A549 (cell line): ENCODE results near the gene POLR3F. TPM values are rescaled to one million over a fixed set of nuclear protein-coding genes. Genes with fewer than 3 reads are reported as not detected.

Source experiments
- ATAC-seq, 2 experiments: fragments of 200-7000 bp in 1 of 2; fragments of >200 bp in 1 of 2; cut with Nextera tagmentation in 1 of 2; cut with Tn5 transposase in 1 of 2; 3 replicates each; pipeline versions ENCODE4 v1.8.0 to v1.9.1; 2018 to 2020; ENCODE audit warnings: mild to moderate bottlenecking in 1 of 2, moderate library complexity in 1 of 2
- CTCF ChIA-PET: fragments of 300-600 bp; sonication (Branson Sonifier 250); formaldehyde crosslinking; extraction: SDS; loops from one replicate; lab custom pipeline; 2021; ENCODE audit warnings: antibody characterized with exemption, inconsistent platforms; lab: Yijun Ruan, JAX
- POLR2A ChIA-PET: fragments of 350-600 bp; formaldehyde crosslinking; extraction: SDS; loops from one replicate; lab custom pipeline; 2021; ENCODE audit warnings: antibody characterized with exemption, inconsistent platforms; lab: Yijun Ruan, JAX
- DNase-seq, 2 experiments: peaks; one replicate each; pipeline versions ENCODE4 v3.0.0 to v3.0.0-alpha.2; 2011 to 2016; ENCODE audit warnings: low read depth in 1 of 2, low spot score in 1 of 2
- FAIRE-seq: peaks from 2 replicates; lab custom pipeline; 2011; peaks lifted over from hg19 to GRCh38; lab: Jason Lieb, UNC
- H3K27ac ChIP-seq, 2 experiments: fragments of >200 bp; sonication (Bioruptor Twin); formaldehyde crosslinking; 3 replicates each; pipeline ENCODE4 v1.5.1; 2016 to 2017
- H3K4me1 ChIP-seq: fragments of >200 bp; sonication (Bioruptor Twin); formaldehyde crosslinking; 3 replicates; pipeline ENCODE4 v1.6.1; 2016
- H3K4me2 ChIP-seq: fragments of >200 bp; sonication (Bioruptor Twin); formaldehyde crosslinking; 3 replicates; pipeline ENCODE4 v1.6.1; 2016
- H3K4me3 ChIP-seq: fragments of >200 bp; sonication (Bioruptor Twin); formaldehyde crosslinking; 3 replicates; pipeline ENCODE4 v1.5.1; 2016
- H3K9me3 ChIP-seq: fragments of >200 bp; sonication (Bioruptor Twin); formaldehyde crosslinking; 3 replicates; pipeline ENCODE4 v1.6.1; 2016
- ATOH8 ChIP-seq: fragments of 250-450 bp; sonication (Bioruptor Pico); IDR thresholded peaks from 2 replicates; pipeline ENCODE4 v1.5.0; 2020; ENCODE audit warnings: low read depth, mild to moderate bottlenecking, moderate library complexity
- CHD2 ChIP-seq: fragments of 150-350 bp; IDR thresholded peaks from 2 replicates; pipeline ENCODE4 v1.6.1; 2014; ENCODE audit warnings: low read length; ENCODE audit not compliant: partially characterized antibody
- CHD4 ChIP-seq: fragments of 200-600 bp; sonication (generic); IDR thresholded peaks from 2 replicates; pipeline ENCODE4 v1.6.1; 2016; ENCODE audit warnings: antibody characterized with exemption, mild to moderate bottlenecking, borderline replicate concordance
- CTCF ChIP-seq: fragments of >200 bp; sonication (Bioruptor Twin); formaldehyde crosslinking; IDR thresholded peaks from 3 replicates; pipeline ENCODE4 v1.5.1; 2016
- EHMT2 ChIP-seq: fragments of 200-600 bp; sonication (generic); IDR thresholded peaks from 2 replicates; pipeline ENCODE4 v1.6.1; 2016; ENCODE audit warnings: antibody characterized with exemption, low read depth, mild to moderate bottlenecking, moderate library complexity
- EP300 ChIP-seq, 2 experiments: fragments of >200 bp; sonication (Bioruptor Twin); formaldehyde crosslinking; IDR thresholded peaks; 2 replicates in 1 of 2; 3 replicates in 1 of 2; pipeline ENCODE4 v1.6.1; 2016 to 2017
- ESRRA ChIP-seq: fragments of 150-350 bp; IDR thresholded peaks from 2 replicates; pipeline ENCODE4 v1.6.1; 2014; ENCODE audit warnings: mild to moderate bottlenecking, low read length, borderline replicate concordance
- FOSL2 ChIP-seq, 2 experiments: fragments of 450-650 bp in 1 of 2; fragments of >200 bp in 1 of 2; sonication (Bioruptor Twin) in 1 of 2; formaldehyde crosslinking; IDR thresholded peaks; 2 replicates each; pipeline versions ENCODE4 v1.5.0 to v1.6.1; 2016 to 2020; ENCODE audit warnings: mild to moderate bottlenecking in 1 of 2, moderate library complexity in 1 of 2
- HDAC2 ChIP-seq: fragments of 200-600 bp; sonication (generic); IDR thresholded peaks from 2 replicates; pipeline ENCODE4 v1.6.1; 2016
- HES2 ChIP-seq: fragments of >200 bp; sonication (Bioruptor Twin); formaldehyde crosslinking; IDR thresholded peaks from 2 replicates; pipeline ENCODE4 v1.6.1; 2016
- HEYL ChIP-seq: fragments of 250-450 bp; sonication (Bioruptor Pico); IDR thresholded peaks from 2 replicates; pipeline ENCODE4 v1.8.0; 2021; ENCODE audit warnings: mild to moderate bottlenecking, moderate library complexity
- HMGXB4 ChIP-seq: fragments of 250-450 bp; sonication (Bioruptor Pico); IDR thresholded peaks from 2 replicates; pipeline ENCODE4 v1.5.0; 2021; ENCODE audit warnings: mild to moderate bottlenecking, moderate library complexity, borderline replicate concordance
- HOXB13 ChIP-seq: fragments of 250-450 bp; sonication (Bioruptor Pico); IDR thresholded peaks from 2 replicates; pipeline ENCODE4 v1.5.0; 2020; ENCODE audit warnings: low read depth, mild to moderate bottlenecking, moderate library complexity
- KDM1A ChIP-seq: fragments of 200-600 bp; sonication (generic); IDR thresholded peaks from 2 replicates; pipeline ENCODE4 v1.6.1; 2016; ENCODE audit warnings: low read depth, mild to moderate bottlenecking
- KDM5A ChIP-seq: fragments of 200-600 bp; sonication (generic); IDR thresholded peaks from 2 replicates; pipeline ENCODE4 v1.6.1; 2016; ENCODE audit warnings: antibody characterized with exemption, mild to moderate bottlenecking
- MAZ ChIP-seq: fragments of 150-350 bp; IDR thresholded peaks from 2 replicates; pipeline ENCODE4 v1.6.1; 2014; ENCODE audit warnings: antibody characterized with exemption, low read depth, low read length, borderline replicate concordance
- POLR2A ChIP-seq: IDR thresholded peaks from 2 replicates; pipeline ENCODE4 v1.6.1; 2012; ENCODE audit warnings: mild to moderate bottlenecking, low read length
- POLR2AphosphoS2 ChIP-seq: conservative IDR thresholded peaks from 2 replicates; pipeline ENCODE4 v1.6.1; 2012; ENCODE audit warnings: low read length, improper control_type of control experiment, inconsistent platforms
- RARB ChIP-seq: fragments of 250-450 bp; sonication (Bioruptor Pico); IDR thresholded peaks from 2 replicates; pipeline ENCODE4 v1.8.0; 2021; ENCODE audit warnings: mild to moderate bottlenecking, moderate library complexity
- RCOR1 ChIP-seq: fragments of 150-350 bp; IDR thresholded peaks from 2 replicates; pipeline ENCODE4 v1.6.1; 2014; ENCODE audit warnings: antibody characterized with exemption, low read length, low read depth
- RNF2 ChIP-seq: fragments of 200-600 bp; sonication (generic); IDR thresholded peaks from 2 replicates; pipeline ENCODE4 v1.6.1; 2016; ENCODE audit warnings: low read depth, mild to moderate bottlenecking, antibody characterized with exemption, moderate library complexity, borderline replicate concordance
- TFCP2L1 ChIP-seq: fragments of 250-450 bp; sonication (Bioruptor Pico); IDR thresholded peaks from 2 replicates; pipeline ENCODE4 v1.5.0; 2021; ENCODE audit warnings: mild to moderate bottlenecking
- ZC3H11A ChIP-seq: fragments of 450-650 bp; IDR thresholded peaks from 2 replicates; pipeline ENCODE4 v1.6.1; 2014; ENCODE audit warnings: antibody characterized with exemption, mild to moderate bottlenecking
- ZFP36 ChIP-seq: fragments of 450-650 bp; IDR thresholded peaks from 2 replicates; pipeline ENCODE4 v1.6.1; 2014; ENCODE audit warnings: borderline replicate concordance; ENCODE audit not compliant: partially characterized antibody
- ZNF302 ChIP-seq: fragments of 250-450 bp; sonication (Bioruptor Pico); IDR thresholded peaks from 2 replicates; pipeline ENCODE4 v1.9.0; 2021; ENCODE audit warnings: inconsistent platforms, mild to moderate bottlenecking, moderate library complexity
- WGBS: methylation state at CpG from one replicate; pipeline ENCODE4 v1.1.6; 2017; ENCODE audit errors: missing lambda C conversion rate; 5-methylcytosine and 5-hydroxymethylcytosine counted together
- polyA plus RNA-seq, 4 experiments: library from polyadenylated mRNA; depleted of rRNA in 3 of 4; stranded (reverse); fragments of >200 nt; fragmentation: RNase III in 1 of 4; extraction: RNeasy Plus Mini Kit Qiagen cat#74134 plus additional on column Dnase treatment in 1 of 4; gene quantifications; 2 replicates in 3 of 4; 3 replicates in 1 of 4; pipeline ENCODE4 v1.2.3, GENCODE V29; 2011 to 2017

POLR3F gene
- polyA plus RNA-seq, 2 of the 4 experiments (the other 2 are of a cell fraction), result 20.7 to 22.6 TPM

- TF ChIP-seq CHD4 (no peak), RCOR1 (no peak), EHMT2 (no peak), EP300 (IDR thresholded peaks at IDR 0.05) (no peak), ZNF302 (no peak), KDM1A (no peak), HMGXB4 (CRISPR knock-in tag) (no peak), ESRRA (no peak), MAZ (no peak), CHD2 (no peak), ATOH8 (CRISPR knock-in tag) (no peak)
These were observed 37.4 kb downstream of the POLR3F start (continued) for GRCh38 chr20:18504479-18505060.

GRCh38 chr20:18506744-18507143, 39.6 kb downstream of the POLR3F start:
- no peak for FAIRE-seq
- 62% methylated on average over 8 of the region's 8 CpGs for WGBS
- CTCF ChIA-PET, result interaction anchor here (1.0 to 3.7 kb wide), 6 partner anchors 9 to 1498 kb away, joined by 3 to 15 read pairs (median 4); partner anchors contain the start of genes DTD1 and RBBP9

More at GRCh38 chr20:18506744-18507143, 39.6 kb downstream of the POLR3F start:
- POLR2A ChIA-PET, result interaction anchor here (0.5 to 2.8 kb wide), 16 partner anchors 9 to 287 kb away, joined by 3 to 75 read pairs (median 5); partner anchors contain the start of genes DTD1, DZANK1, POLR3F and RBBP9
- TF ChIP-seq ZFP36 (no peak), POLR2A (no peak), KDM5A (no peak), TFCP2L1 (no peak), POLR2AphosphoS2 (no peak), HEYL (CRISPR knock-in tag) (no peak), RARB (no peak), CTCF (no peak), KDM1A (no peak), HDAC2 (no peak), RCOR1 (no peak), RNF2 (no peak), ZC3H11A (no peak), HES2 (no peak), FOSL2 (IDR thresholded peaks at IDR 0.05) (no peak), FOSL2 (CRISPR knock-in tag; IDR thresholded peaks at IDR 0.05) (no peak), HOXB13 (CRISPR knock-in tag) (no peak), EHMT2 (no peak)
- Histone ChIP-seq H3K27ac (peak overlapping the region; percentile 95), H3K9me3 (no peaks in the 10 kb centered on the region), H3K4me3 (peak overlapping the region; percentile 68), H3K4me1 (peaks cover 14% of the 10 kb centered on the region; the same call in 2 of the 3 replicates), H3K4me2 (peak overlapping the region; percentile 92)
- no peak for ATAC-seq
- no peak for DNase-seq
